ENCODE data around the gene SYT2.

GRCh38 chr1:202567738-202568137 lies 142.5 kb downstream of the SYT2 start:
- TF ChIP-seq CTCF (IDR thresholded peaks at IDR 0.05 in 8 of 11, conservative IDR thresholded peaks at IDR 0.05 in 3 of 11), result no peak
- TF ChIP-seq POLR2AphosphoS5 (IDR thresholded peaks at IDR 0.05), result no peak
- TF ChIP-seq POLR2A (IDR thresholded peaks at IDR 0.05), result no peak

Measured in spleen (tissue), 7 donors.